ENCODE data around the gene TUBGCP6. TPM values are rescaled to one million over a fixed set of nuclear protein-coding genes. Genes with fewer than 3 reads are reported as not detected.

Gene TUBGCP6, protein sequence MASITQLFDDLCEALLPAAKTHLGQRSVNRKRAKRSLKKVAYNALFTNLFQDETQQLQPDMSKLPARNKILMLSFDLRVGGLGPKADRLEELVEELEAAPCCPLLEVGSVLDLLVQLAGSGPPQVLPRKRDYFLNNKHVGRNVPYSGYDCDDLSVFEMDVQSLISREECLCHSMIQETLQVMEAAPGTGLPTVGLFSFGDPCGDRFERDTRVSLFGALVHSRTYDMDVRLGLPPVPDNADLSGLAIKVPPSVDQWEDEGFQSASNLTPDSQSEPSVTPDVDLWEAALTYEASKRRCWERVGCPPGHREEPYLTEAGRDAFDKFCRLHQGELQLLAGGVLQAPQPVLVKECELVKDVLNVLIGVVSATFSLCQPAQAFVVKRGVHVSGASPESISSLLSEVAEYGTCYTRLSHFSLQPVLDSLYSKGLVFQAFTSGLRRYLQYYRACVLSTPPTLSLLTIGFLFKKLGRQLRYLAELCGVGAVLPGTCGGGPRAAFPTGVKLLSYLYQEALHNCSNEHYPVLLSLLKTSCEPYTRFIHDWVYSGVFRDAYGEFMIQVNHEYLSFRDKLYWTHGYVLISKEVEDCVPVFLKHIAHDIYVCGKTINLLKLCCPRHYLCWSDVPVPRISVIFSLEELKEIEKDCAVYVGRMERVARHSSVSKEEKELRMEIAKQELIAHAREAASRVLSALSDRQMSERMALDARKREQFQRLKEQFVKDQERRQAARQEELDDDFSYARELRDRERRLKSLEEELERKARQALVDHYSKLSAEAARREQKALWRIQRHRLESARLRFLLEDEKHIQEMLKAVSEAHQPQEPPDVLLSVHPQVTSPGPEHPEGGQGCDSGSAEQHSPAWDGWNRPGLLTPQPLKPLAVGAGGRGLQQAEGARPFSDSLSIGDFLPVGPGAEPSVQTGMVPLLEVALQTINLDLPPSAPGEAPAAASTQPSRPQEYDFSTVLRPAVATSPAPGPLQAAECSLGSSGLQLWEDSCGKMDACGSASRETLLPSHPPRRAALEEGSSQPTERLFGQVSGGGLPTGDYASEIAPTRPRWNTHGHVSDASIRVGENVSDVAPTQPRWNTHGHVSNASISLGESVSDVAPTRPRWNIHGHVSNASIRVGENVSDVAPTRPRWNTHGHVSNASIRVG (N-terminal part only)
- total RNA-seq = 10 to 100 TPM; 20.3 to 44.3 (median 32.2) TPM

DNA sequence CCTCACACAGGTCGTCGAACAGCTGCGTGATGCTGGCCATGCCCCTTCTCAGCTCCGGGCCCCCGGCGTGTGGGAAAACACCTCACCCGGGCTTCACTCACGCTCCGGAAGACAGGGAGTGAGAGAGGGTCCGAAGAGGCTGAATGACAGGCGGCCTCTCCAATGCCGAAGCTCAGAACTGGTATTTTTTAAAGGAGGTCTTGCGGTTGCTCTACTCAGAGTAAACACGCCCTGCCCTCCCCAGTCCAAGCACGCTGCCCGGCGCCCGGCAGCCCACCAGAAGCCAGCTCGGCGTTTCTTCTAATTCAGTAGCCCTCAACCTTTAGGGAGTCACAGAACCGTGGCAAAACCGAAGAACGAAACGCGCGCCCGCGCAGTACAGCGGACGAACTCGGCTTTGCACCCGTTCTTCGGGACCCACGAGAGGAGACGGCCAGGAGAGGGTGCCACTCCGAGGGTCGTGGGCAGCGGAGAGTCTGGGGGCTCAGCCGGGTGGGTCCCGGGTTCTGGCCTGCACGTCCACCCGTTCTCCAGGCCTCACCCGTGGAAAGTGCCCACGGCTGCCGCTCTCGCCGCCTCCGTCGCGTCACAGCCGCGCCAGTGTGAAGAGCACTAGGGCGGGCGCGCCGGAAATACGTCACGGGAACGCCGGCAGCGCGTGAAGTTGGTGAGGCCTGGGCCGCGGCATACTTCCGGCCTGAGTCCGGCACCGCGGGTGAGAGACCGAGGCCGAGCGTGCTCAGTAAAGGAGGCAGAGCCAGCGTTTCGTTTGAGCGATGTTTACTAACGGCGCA is at the start of gene TUBGCP6:
TUBGCP6 (minus strand) TSS at position 604 of the 794 bp plus-strand sequence; CDS start at position 40, 564 bp downstream.
- peaks cover 30 to 85% (median 52%) of the 10 kb centered on the region in 3 donors for H3K4me1 ChIP-seq
- TF ChIP-seq, protein P1, sequence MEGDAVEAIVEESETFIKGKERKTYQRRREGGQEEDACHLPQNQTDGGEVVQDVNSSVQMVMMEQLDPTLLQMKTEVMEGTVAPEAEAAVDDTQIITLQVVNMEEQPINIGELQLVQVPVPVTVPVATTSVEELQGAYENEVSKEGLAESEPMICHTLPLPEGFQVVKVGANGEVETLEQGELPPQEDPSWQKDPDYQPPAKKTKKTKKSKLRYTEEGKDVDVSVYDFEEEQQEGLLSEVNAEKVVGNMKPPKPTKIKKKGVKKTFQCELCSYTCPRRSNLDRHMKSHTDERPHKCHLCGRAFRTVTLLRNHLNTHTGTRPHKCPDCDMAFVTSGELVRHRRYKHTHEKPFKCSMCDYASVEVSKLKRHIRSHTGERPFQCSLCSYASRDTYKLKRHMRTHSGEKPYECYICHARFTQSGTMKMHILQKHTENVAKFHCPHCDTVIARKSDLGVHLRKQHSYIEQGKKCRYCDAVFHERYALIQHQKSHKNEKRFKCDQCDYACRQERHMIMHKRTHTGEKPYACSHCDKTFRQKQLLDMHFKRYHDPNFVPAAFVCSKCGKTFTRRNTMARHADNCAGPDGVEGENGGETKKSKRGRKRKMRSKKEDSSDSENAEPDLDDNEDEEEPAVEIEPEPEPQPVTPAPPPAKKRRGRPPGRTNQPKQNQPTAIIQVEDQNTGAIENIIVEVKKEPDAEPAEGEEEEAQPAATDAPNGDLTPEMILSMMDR (IDR thresholded peaks at IDR 0.05) = peak in 4 of 6 experiments; percentile 9 to 66 (median 52)
- peak in 3 of 4 donors; percentile 82 for TF ChIP-seq POLR2A (IDR thresholded peaks at IDR 0.05)
- WGBS, 2 donors = 0% methylated on average over 1 to 7 of the region's 76 CpGs

DNA sequence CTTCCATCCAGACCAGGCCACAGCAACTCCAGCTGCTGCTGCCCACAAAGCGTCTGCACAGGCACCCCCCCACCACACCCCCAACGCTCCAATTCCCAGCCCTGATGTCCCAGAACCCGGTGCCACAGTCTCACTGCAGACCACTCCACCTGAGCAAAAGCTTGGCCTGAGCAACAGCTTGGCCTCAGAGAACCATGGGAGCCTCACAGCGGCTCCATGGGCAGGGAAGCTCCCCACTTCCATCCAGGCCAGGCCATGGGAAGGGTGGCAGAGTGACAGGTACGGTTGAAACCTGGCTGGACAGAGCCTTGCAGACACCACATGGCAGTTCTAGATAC is 49.5 kb upstream of the TUBGCP6 start:
- H3K4me1 ChIP-seq = peaks cover 56 to 99% (median 60%) of the 10 kb centered on the region in 3 donors
- DNase-seq = no peak
- peak overlapping the region; percentile 86 to 97 (median 90) for H3K27ac ChIP-seq
- no peaks in the 10 kb centered on the region for H3K9me3 ChIP-seq
- TF ChIP-seq, protein P1 (IDR thresholded peaks at IDR 0.05) = no peak
- no peak for TF ChIP-seq POLR2A (IDR thresholded peaks at IDR 0.05)
- peaks cover 10 to 43% (median 12%) of the 10 kb centered on the region in 3 donors for H3K36me3 ChIP-seq
- no peaks in the 10 kb centered on the region for H3K27me3 ChIP-seq
- H3K4me3 ChIP-seq = peak overlapping the region in 3 of 4 donors; percentile 34 to 58 (median 38)
- intact Hi-C loops (cut with DNase I) = no loop called here
- 60% methylated on average over 1 of the region's 5 CpGs; no CpG with 5 or more reads in 1 of the 2 donors for WGBS, 2 donors

More for the DNA sequence above, at the start of gene TUBGCP6:
- no peaks in the 10 kb centered on the region for H3K9me3 ChIP-seq
- no peaks in the 10 kb centered on the region for H3K27me3 ChIP-seq
- H3K36me3 ChIP-seq = peaks cover 0 to 36% (median 8%) of the 10 kb centered on the region in 3 donors
- H3K4me3 ChIP-seq = peak within 1 kb of the TSS; percentile 69 to 97 (median 86)
- DNase-seq = peak; percentile 69
- H3K27ac ChIP-seq = peak within 1 kb of the TSS; percentile 90 to 98 (median 96)
- intact Hi-C loops (cut with DNase I) = loop anchor here (5.0 kb wide), 1 partner anchor 98 kb away; the partner anchor contains the start of gene PPP6R2

DNA sequence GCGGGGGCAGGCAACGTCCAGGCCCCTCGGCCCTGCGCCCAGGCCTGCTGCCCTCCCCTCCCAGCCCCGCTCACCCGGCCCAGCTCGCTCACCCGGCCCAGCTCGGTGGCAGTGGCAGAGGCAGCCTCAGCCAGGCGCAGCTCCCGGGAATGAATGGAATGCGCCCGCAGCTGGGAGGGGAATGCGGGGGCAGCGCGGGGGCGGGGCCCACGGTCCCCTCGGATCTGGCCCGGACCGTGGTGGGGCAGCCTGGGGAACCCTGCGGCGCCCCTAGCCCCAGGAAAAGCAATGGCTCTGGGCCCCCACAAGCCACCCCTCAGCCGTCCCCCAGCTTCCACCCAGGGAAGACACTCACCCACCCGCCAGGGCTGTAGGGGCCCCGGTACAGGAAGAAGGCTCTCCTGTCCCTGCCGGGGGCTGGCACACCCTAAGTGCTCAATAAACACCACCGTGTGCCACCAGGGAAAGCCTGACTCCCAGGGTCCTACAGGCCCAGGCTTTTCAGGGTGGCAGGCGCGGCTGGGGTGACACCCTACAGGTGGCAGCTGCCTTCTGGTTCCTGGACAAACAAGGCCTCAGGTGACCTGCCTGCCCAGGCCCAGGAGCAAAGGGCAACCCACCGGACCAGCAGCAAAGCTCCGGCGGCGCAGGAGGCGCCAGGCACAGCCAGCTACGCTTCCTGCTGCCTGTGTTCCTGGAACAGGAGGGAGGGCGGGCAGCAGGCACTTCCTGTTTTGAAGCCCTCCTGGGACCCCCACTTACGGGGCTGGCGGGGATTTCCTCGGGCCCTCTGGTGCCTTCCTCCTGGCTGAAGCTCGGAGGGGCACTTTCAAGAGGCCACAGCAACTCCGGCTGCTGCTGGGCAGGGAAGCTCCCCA is 48.9 kb upstream of the TUBGCP6 start:
- DNase-seq = no peak
- Histone ChIP-seq H3K36me3 (peaks cover 16 to 49% (median 18%) of the 10 kb centered on the region in 3 donors), H3K9me3 (no peaks in the 10 kb centered on the region), H3K27me3 (no peaks in the 10 kb centered on the region), H3K27ac (peak overlapping the region; percentile 86 to 97 (median 90)), H3K4me3 (peak overlapping the region; percentile 6 to 58 (median 36)), H3K4me1 (peaks cover 50 to 99% (median 55%) of the 10 kb centered on the region in 3 donors)
- intact Hi-C loops (cut with DNase I) = no loop called here
- TF ChIP-seq POLR2A (IDR thresholded peaks at IDR 0.05) = no peak
- TF ChIP-seq, protein P1 (IDR thresholded peaks at IDR 0.05) = peak in 2 of 6 experiments; percentile 16 to 27
- no CpG with 5 or more reads among the region's 42 CpGs for WGBS, 2 donors

Data from esophagus squamous epithelium (tissue), 5 donors.